ENCODE data around the gene FBXL16.
A peak's percentile ranks its signal among the peaks of the same experiment; 100 is the strongest.

Gene FBXL16

GRCh38 chr16:721765-722540, 16.4 kb upstream of the FBXL16 start:
- Histone ChIP-seq H3K4me3 (ENCODE audit: low read depth, low read length) (peak overlapping the region; percentile 28), H3K9me3 (ENCODE audit: control insufficient read depth, insufficient read depth, low read depth, low read length) (no peaks in the 10 kb centered on the region), H3K4me1 (ENCODE audit: control insufficient read depth, insufficient read depth, low read length) (peaks cover 7% of the 10 kb centered on the region), H3K27ac (ENCODE audit: extremely low read depth, low read depth, low read length) (peak overlapping the region; percentile 94), H3K36me3 (ENCODE audit: control insufficient read depth in 2 of 2, insufficient read depth in 1 of 2, low read length in 2 of 2) (peaks cover 0 to 7% of the 10 kb centered on the region in 2 experiments; a peak in 1 of 3 replicates)
- ChIA-PET POLR2A (interaction anchor here (0.6 to 2.8 kb wide), 17 partner anchors 8 to 368 kb away, joined by 3 to 25 read pairs (median 6); partner anchors contain the start of genes CHTF18, CIAO3, GNG13 and RHOT2), CTCF (interaction anchor here (0.7 to 5.7 kb wide), 6 partner anchors 9 to 335 kb away, joined by 4 to 38 read pairs (median 6); partner anchors contain the start of genes CHTF18, CIAO3, METRN and RPUSD1)
- TF ChIP-seq ZNF175 (tag by site-specific recombination; IDR thresholded peaks at IDR 0.05) (no peak), ZNF692 (tag by site-specific recombination; IDR thresholded peaks at IDR 0.05) (peak; percentile 46; the same call in 1 of the 2 replicates), ZNF629 (tag by site-specific recombination; IDR thresholded peaks at IDR 0.05) (no peak), ZNF530 (tag by site-specific recombination; IDR thresholded peaks at IDR 0.05; ENCODE audit: low read depth) (no peak), ZNF18 (tag by site-specific recombination; IDR thresholded peaks at IDR 0.05) (no peak), KLF7 (tag by site-specific recombination; IDR thresholded peaks at IDR 0.05; ENCODE audit: borderline replicate concordance) (no peak), ZBTB26 (tag by site-specific recombination; optimal IDR thresholded peaks at IDR 0.05) (no peak), ZNF843 (tag by site-specific recombination; IDR thresholded peaks at IDR 0.05) (no peak), ZIC2 (tag by site-specific recombination; IDR thresholded peaks at IDR 0.05) (peak; percentile 81), ZBTB17 (tag by site-specific recombination; IDR thresholded peaks at IDR 0.05) (no peak), ZNF548 (tag by site-specific recombination; IDR thresholded peaks at IDR 0.05) (no peak), GFI1B (tag by site-specific recombination; IDR thresholded peaks at IDR 0.05) (no peak), RBAK (tag by site-specific recombination; IDR thresholded peaks at IDR 0.05) (no peak), ZNF449 (tag by site-specific recombination; IDR thresholded peaks at IDR 0.05) (no peak), KLF16 (tag by site-specific recombination; IDR thresholded peaks at IDR 0.05) (no peak), BCL11B (tag by site-specific recombination; IDR thresholded peaks at IDR 0.05; ENCODE audit: low read depth) (0 out of 2 replicates have a peak, but pooled peaks have one; percentile 28), PRDM10 (tag by site-specific recombination; IDR thresholded peaks at IDR 0.05) (no peak), ZNF585B (tag by site-specific recombination; IDR thresholded peaks at IDR 0.05) (no peak), YY2 (tag by site-specific recombination; IDR thresholded peaks at IDR 0.05) (no peak), ZBTB20 (tag by site-specific recombination; IDR thresholded peaks at IDR 0.05) (no peak), ZFHX2 (tag by site-specific recombination; conservative IDR thresholded peaks at IDR 0.05) (peak; percentile 79), AEBP2 (tag by site-specific recombination; IDR thresholded peaks at IDR 0.05; ENCODE audit: borderline replicate concordance) (no peak), ZNF2 (tag by site-specific recombination; IDR thresholded peaks at IDR 0.05) (no peak), ZNF639 (tag by site-specific recombination; IDR thresholded peaks at IDR 0.05) (no peak), SP2 (tag by site-specific recombination; IDR thresholded peaks at IDR 0.05) (peak; percentile 32; the same call in 1 of the 2 replicates)

Measured in HEK293 (cell line).